RKO (cell line): Measurements from ENCODE around the gene ITFG2.
"Not testable (repeated sequence)": the region's sequence is repeated elsewhere in the genome, so short reads cannot be mapped to it uniquely, and the experiment has no call there.

Source experiments
- DNase-seq: peaks from one replicate; pipeline ENCODE4 v3.0.0-alpha.2; 2016; ENCODE audit warnings: low spot score

ITFG2 gene

GRCh38 chr12:2812290-2813213 lies at the start of gene ITFG2:
TSS of gene ITFG2 (plus strand) at chr12:2812668. CDS start at chr12:2812761, 93 bp downstream.
- DNase-seq: peak; percentile 99

DNA sequence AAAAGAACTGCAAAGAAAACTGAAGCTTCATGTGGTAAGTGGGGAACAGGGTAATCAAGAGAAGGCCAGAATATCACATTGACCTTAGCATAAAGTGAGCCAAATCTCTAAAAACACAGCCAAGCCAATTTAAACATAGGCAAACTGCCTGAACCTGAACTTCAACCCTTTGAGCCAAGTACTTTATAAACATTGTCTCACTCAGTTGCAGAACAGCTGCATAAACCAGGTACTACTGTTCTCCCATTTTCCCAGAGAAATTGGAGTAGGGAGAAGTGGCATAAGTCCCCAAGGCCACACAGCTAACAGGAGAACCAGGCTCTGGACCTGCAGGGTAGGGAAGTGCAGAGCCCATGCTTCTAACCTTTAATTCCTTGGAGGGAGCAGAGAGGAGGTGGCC lies 48.1 kb upstream of the ITFG2 start:
- no peak for DNase-seq

DNA sequence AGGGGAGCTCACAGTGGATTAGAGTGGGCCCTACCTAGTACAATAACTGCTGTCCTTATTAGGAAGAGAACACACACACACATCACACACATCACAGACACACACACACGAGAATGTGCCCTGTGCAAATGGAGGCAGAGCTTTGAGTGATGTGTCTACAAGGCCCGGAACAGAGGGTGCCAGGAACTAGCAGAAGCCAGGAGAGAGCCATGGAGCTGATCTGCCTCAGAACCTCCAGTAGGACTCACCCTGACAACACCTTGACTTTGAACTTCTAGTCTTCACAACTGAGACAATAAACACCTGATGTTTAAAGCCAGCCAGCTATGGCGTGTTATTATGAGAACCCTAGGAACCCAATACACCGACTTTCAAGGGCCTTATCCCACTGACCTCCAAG lies 47.4 kb upstream of the ITFG2 start:
- DNase-seq: no peak

GRCh38 chr12:2765608-2766007 lies 46.9 kb upstream of the ITFG2 start:
- DNase-seq: no peak

DNA sequence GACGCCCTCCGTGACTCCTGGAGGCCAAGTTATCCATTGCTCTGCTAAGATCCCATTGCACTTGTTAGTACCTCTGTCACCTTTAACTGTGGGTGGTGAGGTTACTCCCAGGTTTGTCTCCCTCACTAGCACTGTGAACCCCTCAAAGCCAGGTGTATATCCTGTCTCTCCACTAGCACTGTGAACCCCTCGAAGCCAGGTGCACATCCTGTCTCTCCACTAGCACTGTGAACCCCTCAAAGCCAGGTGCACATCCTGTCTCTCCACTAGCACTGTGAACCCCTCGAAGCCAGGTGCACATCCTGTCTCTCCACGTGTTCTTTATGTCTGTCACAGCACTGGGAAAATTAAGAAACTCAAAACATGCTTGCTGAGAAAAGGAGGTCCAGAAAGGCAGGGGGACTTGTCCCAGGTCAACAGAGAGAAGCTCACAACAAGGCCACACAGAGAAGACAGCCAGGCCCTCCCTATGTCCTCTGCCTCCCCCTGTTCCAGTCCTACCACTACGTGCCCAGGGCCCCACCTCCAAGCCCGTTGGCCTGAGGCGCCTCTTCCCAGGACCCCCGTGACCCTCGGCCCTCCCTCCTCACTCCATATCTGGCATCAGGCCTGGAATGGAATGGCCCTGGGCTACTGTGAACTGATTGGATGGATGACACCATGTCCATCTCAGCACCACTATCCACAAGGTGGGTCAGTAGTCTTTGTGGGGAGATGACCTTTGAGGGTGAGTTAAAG lies 44.1 kb upstream of the ITFG2 start:
- DNase-seq: no peak

DNA sequence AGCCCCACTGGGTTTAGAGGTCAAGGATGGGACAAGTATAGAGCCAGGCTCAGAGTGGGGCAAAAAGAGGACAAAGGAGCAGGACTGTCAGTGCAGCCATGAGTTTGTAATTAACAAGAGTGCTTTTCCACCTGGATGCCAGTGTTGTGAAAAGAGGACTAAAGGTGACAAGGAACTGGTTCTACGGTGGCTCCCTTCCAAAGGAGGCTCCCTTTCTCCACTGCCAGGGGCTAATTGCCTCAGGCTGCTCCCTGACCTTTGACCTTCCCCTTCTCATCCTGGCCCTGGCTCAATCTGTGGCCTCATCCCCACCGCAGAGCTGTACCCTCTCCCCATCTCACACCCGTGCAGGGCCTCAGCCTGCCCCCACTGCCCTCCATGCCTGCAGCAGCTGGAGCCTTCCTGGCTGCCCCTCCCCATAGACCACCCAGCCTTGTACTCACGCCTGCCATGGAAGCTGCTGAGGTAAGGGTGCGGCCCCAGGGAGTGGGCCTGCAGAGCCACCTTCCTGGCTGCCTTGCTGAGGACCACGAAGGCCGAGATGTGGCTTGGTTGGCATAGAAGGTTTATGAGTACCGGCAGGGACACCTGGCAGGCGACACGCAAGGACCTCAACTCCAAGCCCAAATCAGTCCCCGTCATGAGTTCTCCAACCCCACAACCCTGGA lies 42.5 kb upstream of the ITFG2 start:
- DNase-seq: no peak

- not testable (repeated sequence) for DNase-seq
Observed at GRCh38 chr12:2770544-2770943, 41.9 kb upstream of the ITFG2 start.

- DNase-seq: no peak
Observed at GRCh38 chr12:2772370-2772769, 40.1 kb upstream of the ITFG2 start.

DNA sequence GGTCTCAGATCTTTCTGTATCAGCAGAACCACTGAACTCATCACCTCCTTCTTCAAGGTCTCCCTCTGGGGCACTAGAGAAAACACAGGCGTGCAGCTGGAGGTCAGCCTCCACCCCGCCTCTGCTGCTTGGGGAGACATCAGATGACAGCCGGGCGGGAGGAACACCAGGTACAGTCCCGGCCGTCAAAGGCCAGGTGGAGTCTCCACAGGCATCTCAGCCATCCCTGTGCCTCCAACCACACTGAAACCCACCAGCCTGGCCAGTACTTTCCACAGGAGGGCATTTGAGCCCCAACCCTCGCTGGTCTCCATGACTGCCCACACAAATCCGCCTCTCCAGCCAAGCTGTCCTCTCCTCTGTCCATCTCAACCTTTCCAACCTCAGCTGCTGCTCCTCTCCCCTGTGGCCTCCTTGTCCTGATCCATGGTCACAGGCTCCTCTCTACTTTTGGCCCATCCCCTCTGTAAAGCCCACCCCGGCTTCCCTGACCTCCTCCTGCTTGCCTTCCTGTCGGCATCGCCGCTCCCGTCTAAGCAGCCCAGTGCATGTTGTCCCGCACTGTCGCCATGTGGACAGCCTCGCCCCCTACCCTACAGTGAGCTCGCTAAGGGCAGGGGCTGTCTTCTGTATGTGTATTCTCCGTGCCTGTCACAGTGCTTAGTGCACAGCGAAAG lies 39.1 kb upstream of the ITFG2 start:
- no peak for DNase-seq

- DNase-seq: no peak
Observed at GRCh38 chr12:2775431-2775830, 37.0 kb upstream of the ITFG2 start.

- no peak for DNase-seq
Observed at GRCh38 chr12:2776129-2776806, 36.2 kb upstream of the ITFG2 start.

DNA sequence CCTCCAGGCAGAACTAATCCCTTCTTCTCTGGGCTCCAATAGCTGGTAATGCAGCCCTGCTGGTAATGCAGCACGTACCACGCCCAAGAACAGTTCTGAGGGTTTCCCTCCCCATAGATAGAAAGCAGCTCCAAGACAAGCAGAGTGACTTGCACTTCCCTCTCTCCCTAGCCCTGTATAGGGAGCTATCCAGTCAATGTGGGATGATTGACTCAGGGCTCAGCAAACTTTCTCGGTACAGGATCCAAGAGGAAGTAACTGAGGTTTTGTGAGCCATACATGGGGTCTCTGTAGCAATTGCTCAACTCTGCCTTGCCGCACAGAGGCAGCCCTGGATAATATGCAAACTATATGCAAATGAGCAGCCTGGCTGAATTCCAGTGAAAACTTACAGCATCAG lies 33.2 kb upstream of the ITFG2 start:
- DNase-seq: no peak

DNA sequence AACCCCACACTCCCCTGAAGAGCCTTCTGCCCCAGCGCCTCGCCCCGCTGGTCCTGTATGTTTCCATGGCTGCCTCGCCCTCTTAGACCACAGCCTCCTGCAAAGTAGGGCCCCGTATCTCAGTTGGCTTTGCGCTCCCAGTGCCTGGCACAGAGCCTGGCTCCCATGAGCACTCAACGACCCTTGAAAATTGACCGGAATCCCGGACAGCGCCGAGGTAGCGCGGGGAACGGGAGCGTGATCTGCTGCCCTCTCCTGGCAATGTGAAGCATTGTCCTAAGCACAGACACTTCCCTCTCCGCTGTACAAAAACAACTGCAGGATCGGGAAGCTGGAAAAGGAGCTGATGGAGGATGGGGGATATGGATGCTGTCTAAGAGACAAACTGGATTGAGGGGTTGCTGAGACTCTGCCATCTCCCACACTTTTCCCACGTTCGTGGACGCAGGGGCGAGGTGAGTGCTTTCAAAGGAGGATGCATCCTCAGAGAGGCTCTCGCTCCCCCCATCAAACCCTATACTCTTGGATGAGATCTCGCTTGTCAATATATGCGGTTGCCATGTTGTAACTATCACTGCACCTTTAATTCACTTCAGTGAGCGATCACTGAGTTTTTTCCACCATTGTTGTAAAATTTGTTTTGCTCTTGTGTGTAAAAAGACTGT lies 28.4 kb upstream of the ITFG2 start:
- peak; percentile 40 for DNase-seq

DNA sequence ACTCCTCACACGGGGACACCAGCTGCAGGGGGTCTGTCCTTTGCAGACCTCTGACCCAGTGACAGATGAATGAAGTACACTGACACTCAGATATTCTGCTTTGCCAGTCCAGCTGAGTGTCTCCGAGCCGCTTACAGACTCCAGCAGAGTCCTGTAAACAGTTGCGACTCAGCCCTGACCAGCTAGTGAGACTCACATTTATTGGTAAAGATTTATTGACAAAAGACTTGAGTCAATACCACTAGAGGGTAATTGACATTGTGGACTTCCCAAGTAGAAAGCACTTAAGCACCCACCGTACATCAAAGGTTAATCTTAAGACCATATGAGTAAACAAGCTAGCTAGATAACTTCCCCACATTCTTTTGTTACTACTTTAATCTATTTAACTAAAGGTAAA lies 27.5 kb upstream of the ITFG2 start:
- DNase-seq: no peak

DNA sequence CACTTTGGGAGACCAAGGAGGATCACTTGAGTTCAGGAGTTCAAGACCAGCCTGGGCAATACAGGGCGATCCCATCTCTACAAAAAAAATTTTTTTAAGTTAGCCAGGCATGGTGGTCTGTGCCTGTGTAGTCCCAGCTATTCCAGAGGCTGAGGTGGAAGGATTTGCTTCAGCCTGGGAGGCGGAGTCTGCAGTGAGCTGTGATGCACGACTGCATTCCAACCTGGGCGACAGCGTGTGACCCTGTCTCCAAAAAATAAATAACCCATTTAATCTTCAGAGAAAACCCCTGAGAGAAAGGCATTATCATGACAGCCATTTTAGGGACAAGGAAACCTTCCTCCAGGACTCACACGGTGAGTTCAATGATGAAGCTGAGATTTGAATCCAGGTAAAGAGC lies 21.4 kb upstream of the ITFG2 start:
- no peak for DNase-seq

DNA sequence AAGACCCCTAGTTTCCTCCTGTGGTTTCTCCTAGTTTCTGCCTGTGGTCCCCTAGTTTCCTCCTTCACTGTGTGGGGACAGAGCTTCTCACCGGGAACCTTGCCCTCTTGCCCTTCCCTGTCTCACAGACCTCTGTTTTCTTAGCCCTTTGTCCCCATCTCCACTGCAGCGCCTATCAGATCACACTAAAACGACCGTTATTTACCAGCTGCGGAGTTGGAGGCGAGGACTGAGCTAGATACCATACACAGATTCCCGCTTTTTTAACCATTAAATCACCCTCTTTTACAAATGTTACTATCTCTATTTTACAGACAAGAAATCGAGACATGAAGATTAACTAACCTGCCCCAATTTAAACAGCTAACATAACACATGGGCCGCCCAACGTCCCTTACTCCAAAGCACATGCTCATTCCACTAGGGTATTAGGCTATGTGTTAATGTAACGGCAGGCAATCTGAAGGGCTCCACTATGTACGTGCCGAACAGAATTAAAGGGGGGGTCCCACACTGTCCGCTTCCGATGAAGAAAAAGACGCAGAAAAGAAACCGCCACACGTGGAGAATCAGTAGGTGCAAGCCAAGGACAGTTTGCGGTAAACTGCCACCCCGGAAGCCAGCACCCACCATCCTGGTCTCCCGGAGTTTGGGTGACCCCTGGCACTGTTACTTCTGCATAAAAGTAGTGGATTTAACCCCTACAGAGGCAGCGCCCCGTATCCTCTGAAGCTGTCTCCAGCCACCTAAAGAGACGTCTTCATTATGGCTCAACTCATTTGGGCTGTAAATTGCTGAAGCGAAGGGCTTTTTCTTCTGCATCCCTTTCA lies 19.6 kb upstream of the ITFG2 start:
- no peak for DNase-seq

- DNase-seq: no peak
Observed at GRCh38 chr12:2793561-2793960, 18.9 kb upstream of the ITFG2 start.

DNA sequence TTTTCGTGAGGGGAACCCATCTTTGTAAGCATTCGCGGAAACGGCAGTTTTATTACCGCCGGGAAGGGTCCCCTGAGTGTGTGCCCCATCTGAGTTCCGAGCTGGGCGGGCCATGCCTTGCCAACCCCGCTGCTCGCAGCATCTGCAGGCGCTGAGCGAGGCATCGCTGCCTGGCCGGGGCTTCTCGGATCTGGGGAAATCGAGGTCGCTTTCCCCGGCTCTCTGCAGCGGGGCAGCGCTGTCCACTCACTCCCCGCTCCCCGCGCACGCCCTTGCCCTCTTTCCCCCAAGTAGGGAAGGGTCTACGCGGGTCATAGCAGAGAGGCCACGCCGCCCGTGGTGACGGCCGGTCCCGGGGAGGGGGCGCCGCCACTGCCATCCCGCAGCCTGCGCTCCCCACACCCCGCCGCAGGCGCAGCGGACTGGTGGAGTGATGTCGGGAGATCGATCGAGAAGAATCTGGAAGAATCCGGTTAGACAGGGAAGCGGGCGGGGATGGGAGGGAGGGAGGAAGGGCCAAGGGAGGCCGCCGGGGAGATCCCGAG lies 18.2 kb upstream of the ITFG2 start:
- DNase-seq: no peak

- DNase-seq: peak; percentile 80
Observed at GRCh38 chr12:2794736-2795289, 17.7 kb upstream of the ITFG2 start, which contains the start of gene FKBP4. TSS of gene FKBP4 (plus strand) at chr12:2794970. CDS start at chr12:2795140, 170 bp downstream.
